ENCODE results near the gene RPS6KL1.

- TF ChIP-seq POLR2A (IDR thresholded peaks at IDR 0.05; ENCODE audit: low read depth, low read length) (no peak), SPI1 (IDR thresholded peaks at IDR 0.05; ENCODE audit: low read depth, low read length) (no peak), POLR2AphosphoS5 (IDR thresholded peaks at IDR 0.05; ENCODE audit: low read depth, low read length) (no peak), TAF1 (IDR thresholded peaks at IDR 0.05; ENCODE audit: low read depth, low read length) (no peak; the same call in 1 of the 2 replicates), PAX5 (IDR thresholded peaks at IDR 0.05; ENCODE audit: insufficient read depth, low read length, severe bottlenecking) (no peak)
Measured at GRCh38 chr14:74942181-74942580, 19.1 kb upstream of the RPS6KL1 start.

Measured in GM12891 (cell line).